ENCODE results near the gene LYST.

LYST gene

GRCh38 chr1:235739631-235740030, 127.1 kb downstream of the LYST start:
- no peak for TF ChIP-seq CTCF (conservative IDR thresholded peaks at IDR 0.05; ENCODE audit: low read depth)
- ChIA-PET POLR2A (ENCODE audit: low non-redundant PET) (no interaction called here), CTCF (no interaction called here)
- DNase-seq (ENCODE audit: low spot score): no peak
- H3K27ac ChIP-seq: no peak overlapping the region

- peak; percentile 15 for DNase-seq (ENCODE audit: low spot score)
- H3K27ac ChIP-seq: no peak overlapping the region
- no peak for TF ChIP-seq CTCF (conservative IDR thresholded peaks at IDR 0.05; ENCODE audit: low read depth)
- ChIA-PET POLR2A (ENCODE audit: low non-redundant PET) (no interaction called here), CTCF (no interaction called here)
Measured at GRCh38 chr1:235739124-235739523, 127.6 kb downstream of the LYST start.

GRCh38 chr1:235737751-235738150, 129.0 kb downstream of the LYST start:
- POLR2A ChIA-PET (ENCODE audit: low non-redundant PET): no interaction called here
- no peak for DNase-seq (ENCODE audit: low spot score)
- H3K27ac ChIP-seq: no peak overlapping the region
- no peak for TF ChIP-seq CTCF (conservative IDR thresholded peaks at IDR 0.05; ENCODE audit: low read depth)
- CTCF ChIA-PET: interaction anchor here (0.6 kb wide), 1 partner anchor 32 kb away, joined by 3 read pairs; no protein-coding TSS in a partner anchor

GRCh38 chr1:235736263-235736662, 130.4 kb downstream of the LYST start:
- CTCF ChIA-PET: interaction anchor here (0.6 kb wide), 1 partner anchor 121 kb away, joined by 3 read pairs; no protein-coding TSS in a partner anchor

GRCh38 chr1:235735621-235736020, 131.1 kb downstream of the LYST start:
- CTCF ChIA-PET: no interaction called here
- no peak overlapping the region for H3K27ac ChIP-seq
- TF ChIP-seq CTCF (conservative IDR thresholded peaks at IDR 0.05; ENCODE audit: low read depth): no peak
- POLR2A ChIA-PET (ENCODE audit: low non-redundant PET): no interaction called here
- DNase-seq (ENCODE audit: low spot score): no peak

More at GRCh38 chr1:235736263-235736662, 130.4 kb downstream of the LYST start:
- TF ChIP-seq CTCF (conservative IDR thresholded peaks at IDR 0.05; ENCODE audit: low read depth): no peak
- POLR2A ChIA-PET (ENCODE audit: low non-redundant PET): no interaction called here
- DNase-seq (ENCODE audit: low spot score): no peak
- H3K27ac ChIP-seq: no peak overlapping the region

- no peak for DNase-seq (ENCODE audit: low spot score)
- no peak overlapping the region for H3K27ac ChIP-seq
- POLR2A ChIA-PET (ENCODE audit: low non-redundant PET): no interaction called here
- TF ChIP-seq CTCF (conservative IDR thresholded peaks at IDR 0.05; ENCODE audit: low read depth): no peak
- CTCF ChIA-PET: no interaction called here
Measured at GRCh38 chr1:235734335-235734734, 132.4 kb downstream of the LYST start.

- H3K27ac ChIP-seq: no peak overlapping the region
- ChIA-PET CTCF (interaction anchor here (0.6 kb wide), 1 partner anchor 205 kb away, joined by 4 read pairs; no protein-coding TSS in a partner anchor), POLR2A (ENCODE audit: low non-redundant PET) (no interaction called here)
- TF ChIP-seq CTCF (conservative IDR thresholded peaks at IDR 0.05; ENCODE audit: low read depth): no peak
- DNase-seq (ENCODE audit: low spot score): no peak
Measured at GRCh38 chr1:235730007-235730406, 136.7 kb downstream of the LYST start.
